ENCODE results near the gene TMEM139.

GRCh38 chr7:143331179-143331801 is 46.5 kb downstream of the TMEM139 start:
- TF ChIP-seq CTCF (IDR thresholded peaks at IDR 0.05): no peak
- TF ChIP-seq TCF7L2 (IDR thresholded peaks at IDR 0.05; ENCODE audit: low read depth, low read length): no peak
- no peak for TF ChIP-seq POLR2AphosphoS5 (IDR thresholded peaks at IDR 0.05; ENCODE audit: low read depth, low read length)
